H1 (cell line): ENCODE measurements around the gene PREX1. TPM values are rescaled to one million over a fixed set of nuclear protein-coding genes. Genes with fewer than 3 reads are reported as not detected.

Experiments used
- CTCF ChIA-PET: fragments of 300-600 bp; sonication (Branson Sonifier 250); formaldehyde crosslinking; loops from one replicate; lab custom pipeline; 2021; ENCODE audit not compliant: partially characterized antibody; lab: Charles Lee
- POLR2A ChIA-PET: fragments of 300-600 bp; sonication (Branson Sonifier 250); formaldehyde crosslinking; loops from one replicate; lab custom pipeline; 2021; ENCODE audit warnings: inconsistent platforms; ENCODE audit not compliant: partially characterized antibody; lab: Charles Lee
- DNase-seq, 2 experiments: peaks; one replicate each; pipeline versions ENCODE4 v3.0.0 to v3.0.0-alpha.2; 2010 to 2022; ENCODE audit warnings: low spot score in 2 of 2, low read depth in 1 of 2, mixed read lengths in 1 of 2
- FAIRE-seq: peaks from 2 replicates; lab custom pipeline; 2011; peaks lifted over from hg19 to GRCh38; lab: Jason Lieb, UNC
- H2AFZ ChIP-seq: 2 replicates; pipeline ENCODE4 v1.8.1; 2012; ENCODE audit warnings: low read length, inconsistent platforms
- H2AK5ac ChIP-seq: 2 replicates; pipeline ENCODE4 v1.6.1; 2013; ENCODE audit warnings: low read depth, low read length
- H2BK120ac ChIP-seq: replicated peaks from 2 replicates; pipeline ENCODE3; 2013; ENCODE audit warnings: low read depth, low read length, inconsistent platforms
- H2BK12ac ChIP-seq: 2 replicates; pipeline ENCODE4 v1.6.1; 2013; ENCODE audit warnings: low read depth, low read length
- H2BK15ac ChIP-seq: 2 replicates; pipeline ENCODE4 v1.6.1; 2013; ENCODE audit warnings: low read length
- H2BK20ac ChIP-seq: 2 replicates; pipeline ENCODE4 v1.6.1; 2013; ENCODE audit warnings: low read length
- H2BK5ac ChIP-seq: 2 replicates; pipeline ENCODE4 v1.6.1; 2013; ENCODE audit warnings: low read depth, low read length
- H3K14ac ChIP-seq: 2 replicates; pipeline ENCODE4 v1.6.1; 2013; ENCODE audit warnings: inconsistent platforms; ENCODE audit not compliant: insufficient read length
- H3K18ac ChIP-seq: 2 replicates; pipeline ENCODE4 v1.6.1; 2013; ENCODE audit warnings: low read length; ENCODE audit errors: extremely low read depth
- H3K23ac ChIP-seq: 2 replicates; pipeline ENCODE4 v1.6.1; 2013; ENCODE audit warnings: inconsistent platforms; ENCODE audit not compliant: insufficient read length
- H3K23me2 ChIP-seq: 2 replicates; pipeline ENCODE4 v1.6.1; 2013; ENCODE audit warnings: low read depth, low read length
- H3K27ac ChIP-seq: 2 replicates; pipeline ENCODE4 v1.6.1; 2011; ENCODE audit warnings: low read depth, low read length, inconsistent platforms
- H3K27me3 ChIP-seq, 4 experiments: replicated peaks in 1 of 4; 1 replicate in 1 of 4; 2 replicates in 3 of 4; pipeline versions ENCODE4 v1.6.1 to v1.8.1; 2011 to 2013; ENCODE audit warnings: low read length in 3 of 4, mild to moderate bottlenecking in 3 of 4, inconsistent platforms in 2 of 4, mixed read lengths in 2 of 4, moderate library complexity in 1 of 4; ENCODE audit not compliant: control insufficient read depth in 3 of 4, insufficient read depth in 3 of 4; ENCODE audit errors: extremely low read depth in 1 of 4
- H3K36me3 ChIP-seq, 4 experiments: 2 replicates each; pipeline versions ENCODE4 v1.6.1 to v1.8.1; 2011 to 2013; ENCODE audit warnings: mild to moderate bottlenecking in 4 of 4, low read length in 3 of 4, moderate library complexity in 2 of 4, control low read depth in 1 of 4, inconsistent platforms in 1 of 4; ENCODE audit not compliant: insufficient read depth in 4 of 4, control insufficient read depth in 2 of 4
- H3K4ac ChIP-seq: replicated peaks from 2 replicates; pipeline ENCODE3; 2013; ENCODE audit warnings: low read length, low read depth, mixed read lengths, inconsistent platforms; ENCODE audit not compliant: insufficient read length
- H3K4me1 ChIP-seq, 4 experiments: replicated peaks in 1 of 4; 1 replicate in 1 of 4; 2 replicates in 3 of 4; pipeline versions ENCODE4 v1.6.1 to v1.8.1; 2011 to 2013; ENCODE audit warnings: low read length in 3 of 4, inconsistent platforms in 2 of 4, mixed read lengths in 1 of 4; ENCODE audit not compliant: insufficient read depth in 4 of 4, control insufficient read depth in 3 of 4
- H3K4me2 ChIP-seq, 2 experiments: 2 replicates each; pipeline versions ENCODE4 v1.6.1 to v1.8.1; 2011 to 2013; ENCODE audit warnings: low read depth in 2 of 2, low read length in 2 of 2, control low read depth in 1 of 2, inconsistent platforms in 1 of 2, mild to moderate bottlenecking in 1 of 2; ENCODE audit not compliant: insufficient read depth in 1 of 2
- H3K4me3 ChIP-seq, 4 experiments: fragments of 200-600, 300-600 bp in 1 of 4; sonication (generic), shearing (Covaris generic), sonication (Bioruptor Twin) in 1 of 4; 2 replicates each; pipeline versions ENCODE4 v1.5.1 to v1.8.1; 2011 to 2016; ENCODE audit warnings: low read length in 4 of 4, low read depth in 3 of 4, control low read depth in 2 of 4, inconsistent platforms in 2 of 4, mild to moderate bottlenecking in 2 of 4, mixed read lengths in 1 of 4, moderate library complexity in 1 of 4; ENCODE audit not compliant: insufficient read depth in 2 of 4; ENCODE audit errors: extremely low read depth in 1 of 4
- H3K56ac ChIP-seq: replicated peaks from 2 replicates; pipeline ENCODE3; 2013; ENCODE audit warnings: low read depth, mild to moderate bottlenecking, mixed read lengths, low read length, inconsistent platforms; ENCODE audit not compliant: insufficient read length
- H3K79me1 ChIP-seq: 2 replicates; pipeline ENCODE4 v1.6.1; 2013; ENCODE audit warnings: low read depth, low read length, control low read depth
- H3K79me2 ChIP-seq, 2 experiments: 2 replicates each; pipeline versions ENCODE4 v1.6.1 to v1.8.1; 2012 to 2013; ENCODE audit warnings: low read length in 2 of 2, mild to moderate bottlenecking in 2 of 2, inconsistent platforms in 1 of 2; ENCODE audit not compliant: insufficient read depth in 2 of 2, control insufficient read depth in 1 of 2
- H3K9ac ChIP-seq, 4 experiments: replicated peaks in 1 of 4; 1 replicate in 1 of 4; 2 replicates in 3 of 4; pipeline versions ENCODE4 v1.6.1 to v1.8.1; 2011 to 2013; ENCODE audit warnings: low read depth in 3 of 4, low read length in 3 of 4, control low read depth in 2 of 4, mild to moderate bottlenecking in 2 of 4, moderate library complexity in 2 of 4, inconsistent platforms in 1 of 4; ENCODE audit errors: extremely low read depth in 1 of 4
- H3K9me3 ChIP-seq, 2 experiments: 2 replicates each; pipeline versions ENCODE4 v1.6.1 to v1.8.1; 2012 to 2013; ENCODE audit warnings: mild to moderate bottlenecking in 2 of 2, moderate library complexity in 2 of 2, control low read depth in 1 of 2, inconsistent platforms in 1 of 2, low read depth in 1 of 2, low read length in 1 of 2, mixed read lengths in 1 of 2; ENCODE audit not compliant: insufficient read depth in 2 of 2
- H4K20me1 ChIP-seq, 2 experiments: replicated peaks in 1 of 2; 2 replicates each; pipeline versions ENCODE3 to v1.8.1; 2011 to 2013; ENCODE audit warnings: inconsistent platforms in 2 of 2, low read length in 2 of 2, mild to moderate bottlenecking in 1 of 2; ENCODE audit not compliant: insufficient read depth in 2 of 2, control insufficient read depth in 1 of 2
- H4K5ac ChIP-seq: 2 replicates; pipeline ENCODE4 v1.6.1; 2013; ENCODE audit warnings: low read length, low read depth, mixed read lengths, inconsistent platforms; ENCODE audit not compliant: insufficient read length
- H4K8ac ChIP-seq: 2 replicates; pipeline ENCODE4 v1.8.0; 2013; ENCODE audit warnings: mild to moderate bottlenecking, moderate library complexity, low read length, inconsistent platforms; ENCODE audit not compliant: insufficient read depth; ENCODE audit errors: extremely low read depth
- H4K91ac ChIP-seq: replicated peaks from 2 replicates; pipeline ENCODE3; 2013; ENCODE audit warnings: low read length, mixed read lengths, inconsistent platforms; ENCODE audit not compliant: insufficient read length
- BCL11A ChIP-seq, 2 experiments: IDR thresholded peaks; one replicate each; pipeline ENCODE4 v1.6.1; 2011; ENCODE audit warnings: low read depth in 2 of 2, low read length in 2 of 2, mild to moderate bottlenecking in 2 of 2
- GABPA ChIP-seq: IDR thresholded peaks from 2 replicates; pipeline ENCODE4 v1.6.1; 2011; ENCODE audit warnings: mild to moderate bottlenecking, low read length, moderate library complexity, borderline replicate concordance; ENCODE audit not compliant: insufficient read depth
- KDM1A ChIP-seq: fragments of 200-600, 300-600 bp; sonication (generic); IDR thresholded peaks from 2 replicates; pipeline ENCODE4 v1.7.1; 2016; ENCODE audit warnings: mild to moderate bottlenecking, low read length, borderline replicate concordance
- KDM4A ChIP-seq: IDR thresholded peaks from one replicate; pipeline ENCODE4 v1.7.1; 2012; ENCODE audit warnings: low read depth, mild to moderate bottlenecking, moderate library complexity, low read length, inconsistent platforms; ENCODE audit not compliant: severe bottlenecking
- SP1 ChIP-seq: IDR thresholded peaks from 2 replicates; pipeline ENCODE4 v1.6.1; 2011; ENCODE audit warnings: low read depth, low read length
- SUZ12 ChIP-seq: fragments of 200-600 bp; sonication (generic); IDR thresholded peaks from 2 replicates; pipeline ENCODE4 v1.6.1; 2012; ENCODE audit warnings: mild to moderate bottlenecking, inconsistent platforms, low read length, moderate library complexity, mixed read lengths
- WGBS, 2 experiments: shearing (Covaris generic) in 1 of 2; methylation state at CpG; one replicate each; pipeline versions ENCODE4 v1.1.6 to v1.1.7; 2013 to 2015; ENCODE audit warnings: low lambda C conversion rate in 2 of 2, mixed read lengths in 2 of 2, inconsistent platforms in 1 of 2, low coverage in 1 of 2, missing lambda C conversion rate in 1 of 2; ENCODE audit not compliant: insufficient replicate concordance in 2 of 2, insufficient coverage in 1 of 2, insufficient read length in 1 of 2; ENCODE audit errors: extremely low coverage in 1 of 2, missing lambda C conversion rate in 1 of 2; 5-methylcytosine and 5-hydroxymethylcytosine counted together
- polyA plus RNA-seq, 7 experiments: library from polyadenylated mRNA; depleted of rRNA in 3 of 7; stranded (reverse) in 5 of 7; unstranded in 2 of 7; fragments of >200 nt in 5 of 7; fragments of 200-250 nt in 2 of 7; gene quantifications; 1 replicate in 5 of 7; 2 replicates in 1 of 7; 4 replicates in 1 of 7; pipeline versions ENCODE4 v1.2.1 to v1.2.3, GENCODE V29; 2011 to 2013; ENCODE audit warnings: missing spikeins in 2 of 7, mixed read lengths in 2 of 7
- total RNA-seq: library from RNA; stranded (reverse); fragmentation: NEBNext Ultra II Directional; extraction: Animal tissue kit (Norgen Biotek cat#: 25700); gene quantifications from 2 replicates; pipeline ENCODE4 v1.2.1, GENCODE V29; 2021
- TF ChIP-seq, protein P1 (sequence below), 3 experiments: IDR thresholded peaks; 1 replicate in 2 of 3; 2 replicates in 1 of 3; pipeline versions ENCODE4 v1.5.1 to v1.6.1; 2011; ENCODE audit warnings: low read length in 3 of 3, mild to moderate bottlenecking in 3 of 3, inconsistent platforms in 2 of 3, low read depth in 1 of 3, moderate library complexity in 1 of 3; ENCODE audit not compliant: insufficient read depth in 1 of 3; ENCODE audit errors: control extremely low read depth in 1 of 3

PREX1 gene
- total and polyA plus RNA-seq, 2 of the 8 experiments (the other 6 are each of a cell fraction or from before 2014, with no cell fraction given) = 10.7 to 12.8 TPM

DNA sequence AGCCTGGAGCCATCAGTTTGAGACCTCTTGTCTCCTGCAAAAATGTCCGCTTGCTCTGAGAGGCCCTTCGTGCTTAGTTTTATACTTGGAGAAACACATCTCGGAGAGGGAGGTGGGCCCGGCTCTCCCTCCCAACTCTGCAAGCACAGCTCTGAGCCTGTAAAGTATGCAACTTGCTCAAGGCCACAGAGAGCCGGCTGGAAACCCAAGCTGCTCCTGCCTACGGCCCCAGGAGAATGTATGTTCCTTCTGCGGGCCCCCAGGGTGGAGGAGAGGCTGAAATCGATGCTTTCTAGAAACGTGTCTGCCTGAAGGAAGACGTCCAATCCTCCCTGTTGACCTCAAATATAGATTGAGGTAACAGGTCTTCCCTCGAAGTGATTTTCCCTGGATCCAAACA, 205.4 kb downstream of the PREX1 start:
- H2BK20ac ChIP-seq = no peak overlapping the region
- no peak overlapping the region for H3K27ac ChIP-seq
- H3K18ac ChIP-seq = no peak overlapping the region
- H3K36me3 ChIP-seq = no peaks in the 10 kb centered on the region
- H3K9ac ChIP-seq = no peak overlapping the region
- 87% methylated on average over 11 of the region's 11 CpGs; no CpG with 5 or more reads in 1 of the 2 experiments for WGBS, 2 experiments
- H3K9me3 ChIP-seq = no peaks in the 10 kb centered on the region
- no peak overlapping the region for H3K14ac ChIP-seq
- no peak overlapping the region for H4K5ac ChIP-seq
- H2BK5ac ChIP-seq = no peak overlapping the region
- no peak overlapping the region for H2BK15ac ChIP-seq
- no peak overlapping the region for H3K23ac ChIP-seq
- no peak overlapping the region for H2BK12ac ChIP-seq
- H3K79me1 ChIP-seq = no peaks in the 10 kb centered on the region
- ChIA-PET POLR2A (interaction anchor here (1.0 kb wide), 1 partner anchor 947 kb away, joined by 3 read pairs; no protein-coding TSS in a partner anchor), CTCF (interaction anchor here (0.8 to 4.6 kb wide), 10 partner anchors 63 to 948 kb away, joined by 3 to 27 read pairs (median 4); no protein-coding TSS in a partner anchor)
- H4K91ac ChIP-seq = no peak overlapping the region
- H3K27me3 ChIP-seq = no peaks in the 10 kb centered on the region
- FAIRE-seq = no peak
- no peak for DNase-seq
- no peak overlapping the region for H4K8ac ChIP-seq
- H2AK5ac ChIP-seq = no peak overlapping the region
- H3K56ac ChIP-seq = no peak overlapping the region
- no peak overlapping the region for H2AFZ ChIP-seq
- TF ChIP-seq, protein P1, sequence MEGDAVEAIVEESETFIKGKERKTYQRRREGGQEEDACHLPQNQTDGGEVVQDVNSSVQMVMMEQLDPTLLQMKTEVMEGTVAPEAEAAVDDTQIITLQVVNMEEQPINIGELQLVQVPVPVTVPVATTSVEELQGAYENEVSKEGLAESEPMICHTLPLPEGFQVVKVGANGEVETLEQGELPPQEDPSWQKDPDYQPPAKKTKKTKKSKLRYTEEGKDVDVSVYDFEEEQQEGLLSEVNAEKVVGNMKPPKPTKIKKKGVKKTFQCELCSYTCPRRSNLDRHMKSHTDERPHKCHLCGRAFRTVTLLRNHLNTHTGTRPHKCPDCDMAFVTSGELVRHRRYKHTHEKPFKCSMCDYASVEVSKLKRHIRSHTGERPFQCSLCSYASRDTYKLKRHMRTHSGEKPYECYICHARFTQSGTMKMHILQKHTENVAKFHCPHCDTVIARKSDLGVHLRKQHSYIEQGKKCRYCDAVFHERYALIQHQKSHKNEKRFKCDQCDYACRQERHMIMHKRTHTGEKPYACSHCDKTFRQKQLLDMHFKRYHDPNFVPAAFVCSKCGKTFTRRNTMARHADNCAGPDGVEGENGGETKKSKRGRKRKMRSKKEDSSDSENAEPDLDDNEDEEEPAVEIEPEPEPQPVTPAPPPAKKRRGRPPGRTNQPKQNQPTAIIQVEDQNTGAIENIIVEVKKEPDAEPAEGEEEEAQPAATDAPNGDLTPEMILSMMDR (IDR thresholded peaks at IDR 0.05; ENCODE audit: control extremely low read depth in 1 of 3, insufficient read depth in 1 of 3, low read depth in 1 of 3, low read length in 3 of 3) = no peak
- TF ChIP-seq GABPA = no peak
- TF ChIP-seq KDM4A = no peak
- TF ChIP-seq KDM1A = no peak
- no peak for TF ChIP-seq SP1
- no peak for TF ChIP-seq SUZ12
- no peak for TF ChIP-seq BCL11A (IDR thresholded peaks at IDR 0.05; ENCODE audit: low read depth in 2 of 2, low read length in 2 of 2)
- TF ChIP-seq, all 59 proteins: peak for 0
- peaks cover 0 to 5% (median 2%) of the 10 kb centered on the region in 4 experiments; a peak in 3 of 7 replicates for H3K4me1 ChIP-seq
- no peak overlapping the region for H3K4me2 ChIP-seq
- H4K20me1 ChIP-seq = no peaks in the 10 kb centered on the region
- no peak overlapping the region for H3K4ac ChIP-seq
- no peak overlapping the region for H3K4me3 ChIP-seq
- H3K79me2 ChIP-seq = no peaks in the 10 kb centered on the region
- H3K23me2 ChIP-seq = no peaks in the 10 kb centered on the region
- no peak overlapping the region for H2BK120ac ChIP-seq
